A673 (cell line): ENCODE data around the gene MYBL2. TPM values are rescaled to one million over a fixed set of nuclear protein-coding genes. Genes with fewer than 3 reads are reported as not detected.

Experiments used
- Bru-seq: library from RNA; stranded (reverse); fragments of 400-500 nt; gene quantifications from one replicate; lab custom pipeline; 2021; lab: Mats Ljungman, UMichigan
- BruChase-seq, 2 experiments: library from RNA; stranded (reverse); fragments of 400-500 nt; gene quantifications; one replicate each; lab custom pipeline; 2021; lab: Mats Ljungman, UMichigan
- BruUV-seq: library from RNA; stranded (reverse); fragments of 400-500 nt; replicated peaks from 2 replicates; lab custom pipeline; 2021; lab: Mats Ljungman, UMichigan
- CTCF ChIA-PET: fragments of 300-600 bp; sonication (Branson Sonifier 250); formaldehyde crosslinking; loops from one replicate; lab custom pipeline; 2022; ENCODE audit warnings: antibody characterized with exemption; lab: Charles Lee
- POLR2A ChIA-PET: fragments of 300-600 bp; sonication (Branson Sonifier 250); formaldehyde crosslinking; loops from one replicate; lab custom pipeline; 2022; ENCODE audit warnings: antibody characterized with exemption; ENCODE audit not compliant: low non-redundant PET; lab: Charles Lee
- DNase-seq: peaks from one replicate; pipeline ENCODE4 v3.0.0-alpha.2; 2015; ENCODE audit warnings: low spot score
- H3K27ac ChIP-seq: fragments of 200-600 bp; sonication (generic); 2 replicates; pipeline ENCODE4 v1.5.1; 2016; ENCODE audit warnings: mixed run types, low read depth, mild to moderate bottlenecking, mixed read lengths, antibody characterized with exemption, low read length; ENCODE audit not compliant: poor library complexity, severe bottlenecking
- H3K27me3 ChIP-seq: fragments of 200-600 bp; sonication (generic); replicated peaks from 2 replicates; pipeline ENCODE4 v1.6.1; 2017; ENCODE audit warnings: mixed run types, low read depth, mild to moderate bottlenecking, mixed read lengths, antibody characterized with exemption, low read length; ENCODE audit not compliant: insufficient read depth, poor library complexity
- H3K36me3 ChIP-seq: fragments of 200-600 bp; sonication (generic); 2 replicates; pipeline ENCODE4 v1.6.1; 2016; ENCODE audit warnings: mixed run types, mild to moderate bottlenecking, mixed read lengths, antibody characterized with exemption, low read length; ENCODE audit not compliant: insufficient read depth, poor library complexity, severe bottlenecking
- H3K4me1 ChIP-seq: fragments of 200-600 bp; sonication (generic); 2 replicates; pipeline ENCODE4 v1.6.1; 2017; ENCODE audit warnings: mixed run types, mild to moderate bottlenecking, mixed read lengths, antibody characterized with exemption, low read length; ENCODE audit not compliant: insufficient read depth, poor library complexity, severe bottlenecking
- H3K4me3 ChIP-seq: fragments of 200-600 bp; sonication (generic); 2 replicates; pipeline ENCODE4 v1.5.1; 2016; ENCODE audit warnings: low read depth, mixed run types, mild to moderate bottlenecking, mixed read lengths, low read length; ENCODE audit not compliant: poor library complexity, severe bottlenecking
- H3K9me3 ChIP-seq: fragments of 200-600 bp; sonication (generic); 2 replicates; pipeline ENCODE4 v1.6.1; 2016; ENCODE audit warnings: mixed run types, low read depth, mild to moderate bottlenecking, mixed read lengths, antibody characterized with exemption, low read length; ENCODE audit not compliant: poor library complexity, severe bottlenecking
- CTCF ChIP-seq: fragments of 300-800, 200-600 bp; sonication (generic); conservative IDR thresholded peaks from 2 replicates; pipeline ENCODE4 v1.5.1; 2017; ENCODE audit warnings: low read depth, mild to moderate bottlenecking, antibody characterized with exemption, low read length, moderate library complexity, mixed read lengths
- EZH2 ChIP-seq: fragments of 200-600 bp; sonication (generic); IDR thresholded peaks from 2 replicates; pipeline ENCODE4 v1.6.1; 2017; ENCODE audit warnings: borderline replicate concordance, low read depth, mild to moderate bottlenecking, mixed read lengths, antibody characterized with exemption, low read length; ENCODE audit not compliant: poor library complexity, severe bottlenecking
- intact Hi-C: fragments of 100-400 bp; cut with micrococcal nuclease; formaldehyde crosslinking; loops from one replicate; pipeline ENCODE4 v1.10.0; 2022; ENCODE audit not compliant: unreplicated experiment
- long read RNA-seq: library from polyadenylated mRNA; stranded (forward); transcript quantifications from one replicate; pipeline ENCODE4 v2.0.0, GENCODE V29; 2022
- total RNA-seq: library from RNA; stranded (reverse); gene quantifications from 2 replicates; pipeline ENCODE4 v1.2.3, GENCODE V29; 2021

Gene MYBL2
- 256 TPM in 2 replicates for total RNA-seq
- percentile 84 among the genes with signal in this experiment for Bru-seq, nascent RNA
- percentile 79 among the genes with signal in this experiment for BruChase-seq, experiment 1, labeled RNA remaining after a 2-hour chase
- percentile 84 among the genes with signal in this experiment for BruChase-seq, experiment 2, labeled RNA remaining after a 6-hour chase
- long read RNA-seq, transcript MYBL2-201 (14 exons, 2,639 nt) = major isoform, 753 of 1,002 reads
- long read RNA-seq, transcript MYBL2-202 (13 exons, 2,704 nt) = minor isoform, 47 of 1,002 reads
- long read RNA-seq, partial matches to known transcripts = 79 of 1,002 reads
- long read RNA-seq, other reads (novel, unspliced or antisense) = 123 of 1,002 reads

GRCh38 chr20:43666376-43667328, at the start of gene MYBL2:
Gene MYBL2, plus strand, starts transcription at chr20:43667114. Its CDS starts 170 bp downstream, at chr20:43667284.
- no TSS peak for BruUV-seq
- no peak for TF ChIP-seq CTCF
- TF ChIP-seq EZH2 = no peak
- Histone ChIP-seq H3K4me3 (peak within 1 kb of the TSS; percentile 69), H3K9me3 (no peaks in the 10 kb centered on the region), H3K4me1 (peaks cover 12% of the 10 kb centered on the region), H3K36me3 (peaks cover 14% of the 10 kb centered on the region), H3K27me3 (no peaks in the 10 kb centered on the region), H3K27ac (peak within 1 kb of the TSS; percentile 85)
- intact Hi-C loops = loop anchor here (2.0 kb wide), 1 partner anchor 210 kb away; the partner anchor contains the start of gene SRSF6
- CTCF ChIA-PET = no interaction called here
- peak; percentile 84 for DNase-seq
- POLR2A ChIA-PET = no interaction called here

DNA sequence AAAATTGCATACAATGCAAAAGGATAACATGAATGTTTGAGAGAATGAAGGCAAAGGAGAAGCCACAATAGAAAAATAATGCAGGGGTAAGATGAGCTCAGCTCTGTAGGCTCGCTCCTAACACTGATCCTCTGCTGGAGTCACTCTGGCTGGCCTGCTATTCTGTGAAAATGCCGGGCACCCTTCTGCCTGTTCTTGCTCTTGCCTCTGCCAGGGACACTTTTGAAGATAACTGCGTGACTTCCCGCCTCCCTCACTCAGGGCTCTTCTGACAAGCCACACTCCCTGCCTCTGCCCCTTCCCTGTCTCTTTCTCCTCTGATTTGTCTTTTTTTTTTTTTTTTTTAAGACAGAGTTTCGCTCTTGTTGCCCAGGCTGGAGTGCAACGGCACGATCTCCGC, 35.3 kb upstream of the MYBL2 start:
- POLR2A ChIA-PET = no interaction called here
- H3K9me3 ChIP-seq = no peaks in the 10 kb centered on the region
- DNase-seq = no peak
- no peak for TF ChIP-seq EZH2
- no peak for TF ChIP-seq CTCF
- H3K4me3 ChIP-seq = no peak overlapping the region
- H3K27ac ChIP-seq = no peak overlapping the region
- no peaks in the 10 kb centered on the region for H3K27me3 ChIP-seq
- peaks cover 4% of the 10 kb centered on the region for H3K36me3 ChIP-seq
- CTCF ChIA-PET = no interaction called here
- no peaks in the 10 kb centered on the region for H3K4me1 ChIP-seq
- no TSS peak for BruUV-seq
- intact Hi-C loops = no loop called here

DNA sequence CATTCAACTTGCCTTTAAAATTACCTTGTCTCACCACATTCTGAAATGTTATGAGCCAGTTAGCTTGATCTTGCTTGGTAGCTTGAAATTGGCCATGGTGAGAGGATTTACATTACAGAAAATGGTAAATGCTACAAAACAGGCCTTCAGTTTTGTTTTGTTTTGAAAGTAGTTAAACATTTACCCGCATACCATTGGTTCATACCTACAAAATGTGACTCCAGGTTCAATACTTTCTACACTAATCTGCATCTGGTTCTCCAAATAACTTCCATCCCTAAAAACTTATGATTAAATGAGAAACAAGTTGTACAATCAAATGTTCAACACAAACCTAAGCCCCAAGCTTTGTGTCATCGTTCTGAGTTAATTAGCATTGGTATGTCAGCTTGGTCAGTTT, 30.5 kb upstream of the MYBL2 start:
- no peak for DNase-seq
- ChIA-PET POLR2A (no interaction called here), CTCF (no interaction called here)
- TF ChIP-seq EZH2 (no peak), CTCF (no peak)
- Histone ChIP-seq H3K4me3 (no peak overlapping the region), H3K36me3 (peaks cover 13% of the 10 kb centered on the region), H3K27ac (no peak overlapping the region), H3K27me3 (no peaks in the 10 kb centered on the region), H3K9me3 (no peaks in the 10 kb centered on the region), H3K4me1 (no peaks in the 10 kb centered on the region)
- intact Hi-C loops = no loop called here
- BruUV-seq = no TSS peak
